Mesenchymal stem cell (in vitro differentiated cells and primary cell): Measurements from ENCODE around the gene PDE9A.

Source experiments
- DNase-seq: peaks from one replicate; pipeline ENCODE4 v3.0.0-alpha.2; 2013
- H2AFZ ChIP-seq: one replicate; pipeline ENCODE4 v1.6.1; 2013; ENCODE audit warnings: low read depth, mild to moderate bottlenecking, control low read depth, inconsistent platforms, low read length, moderate library complexity
- H2AK5ac ChIP-seq: 2 replicates; pipeline ENCODE4 v1.6.1; 2013; ENCODE audit warnings: low read length, moderate library complexity, mild to moderate bottlenecking, inconsistent platforms; ENCODE audit not compliant: severe bottlenecking
- H2BK120ac ChIP-seq: one replicate; pipeline ENCODE4 v1.6.1; 2013; ENCODE audit warnings: low read depth, mild to moderate bottlenecking, inconsistent platforms, low read length, moderate library complexity
- H2BK12ac ChIP-seq, 2 experiments: one replicate each; pipeline ENCODE4 v1.6.1; 2013; ENCODE audit warnings: inconsistent platforms in 2 of 2, low read length in 2 of 2, mild to moderate bottlenecking in 2 of 2, moderate library complexity in 2 of 2, control low read depth in 1 of 2
- H2BK15ac ChIP-seq: one replicate; pipeline ENCODE4 v1.6.1; 2013; ENCODE audit warnings: mild to moderate bottlenecking, low read depth, inconsistent platforms; ENCODE audit not compliant: poor library complexity, severe bottlenecking
- H2BK5ac ChIP-seq: 2 replicates; pipeline ENCODE4 v1.6.1; 2013; ENCODE audit warnings: low read depth, mild to moderate bottlenecking, low read length, control low read depth, inconsistent platforms; ENCODE audit not compliant: poor library complexity, severe bottlenecking
- H3K14ac ChIP-seq, 2 experiments: one replicate each; pipeline ENCODE4 v1.6.1; 2013; ENCODE audit warnings: inconsistent platforms in 2 of 2, low read length in 2 of 2, control low read depth in 1 of 2, mild to moderate bottlenecking in 1 of 2, moderate library complexity in 1 of 2
- H3K18ac ChIP-seq, 2 experiments: one replicate each; pipeline ENCODE4 v1.6.1; 2013; ENCODE audit warnings: inconsistent platforms in 2 of 2, low read length in 2 of 2, control low read depth in 1 of 2, low read depth in 1 of 2, mild to moderate bottlenecking in 1 of 2
- H3K23ac ChIP-seq, 2 experiments: one replicate each; pipeline ENCODE4 v1.6.1; 2013; ENCODE audit warnings: inconsistent platforms in 2 of 2, low read length in 2 of 2, mild to moderate bottlenecking in 2 of 2, moderate library complexity in 2 of 2, control low read depth in 1 of 2
- H3K27ac ChIP-seq: 2 replicates; pipeline ENCODE4 v1.5.1; 2013; ENCODE audit warnings: mild to moderate bottlenecking, moderate library complexity, low read length, control low read depth, inconsistent platforms; ENCODE audit not compliant: poor library complexity, severe bottlenecking
- H3K27me3 ChIP-seq, 2 experiments: 2 replicates each; pipeline versions ENCODE4 v1.6.1 to v1.7.0; 2013; ENCODE audit warnings: low read length in 2 of 2, mild to moderate bottlenecking in 2 of 2, moderate library complexity in 2 of 2, control low read depth in 1 of 2, inconsistent platforms in 1 of 2; ENCODE audit not compliant: control insufficient read depth in 1 of 2, insufficient read depth in 1 of 2
- H3K36me3 ChIP-seq, 2 experiments: 2 replicates each; pipeline versions ENCODE4 v1.6.1 to v1.7.0; 2013; ENCODE audit warnings: low read length in 2 of 2, control low read depth in 1 of 2, inconsistent platforms in 1 of 2, low read depth in 1 of 2, mild to moderate bottlenecking in 1 of 2; ENCODE audit not compliant: insufficient read depth in 2 of 2, control insufficient read depth in 1 of 2
- H3K4ac ChIP-seq, 2 experiments: one replicate each; pipeline ENCODE4 v1.6.1; 2013; ENCODE audit warnings: inconsistent platforms in 2 of 2, low read length in 2 of 2, mild to moderate bottlenecking in 2 of 2, moderate library complexity in 2 of 2, control low read depth in 1 of 2, low read depth in 1 of 2
- H3K4me1 ChIP-seq: 2 replicates; pipeline ENCODE4 v1.6.1; 2013; ENCODE audit warnings: low read depth, low read length, control low read depth; ENCODE audit not compliant: control insufficient read depth, insufficient read depth
- H3K4me2 ChIP-seq: 2 replicates; pipeline ENCODE4 v1.6.1; 2013; ENCODE audit warnings: low read length, mild to moderate bottlenecking, inconsistent platforms; ENCODE audit not compliant: poor library complexity, severe bottlenecking
- H3K4me3 ChIP-seq, 2 experiments: 2 replicates each; pipeline versions ENCODE4 v1.5.1 to v1.7.0; 2013; ENCODE audit warnings: low read length in 2 of 2, mild to moderate bottlenecking in 2 of 2, control low read depth in 1 of 2, low read depth in 1 of 2; ENCODE audit not compliant: insufficient read depth in 1 of 2
- H3K79me1 ChIP-seq: replicated peaks from 2 replicates; pipeline ENCODE4 v1.6.1; 2013; ENCODE audit warnings: mild to moderate bottlenecking, control low read depth, low read length, inconsistent platforms; ENCODE audit not compliant: poor library complexity, severe bottlenecking
- H3K9ac ChIP-seq: 2 replicates; pipeline ENCODE4 v1.7.0; 2013; ENCODE audit warnings: mild to moderate bottlenecking, low read length, moderate library complexity
- H3K9me3 ChIP-seq: 2 replicates; pipeline ENCODE4 v1.7.0; 2013; ENCODE audit warnings: mild to moderate bottlenecking, low read length; ENCODE audit not compliant: control insufficient read depth
- H4K8ac ChIP-seq: one replicate; pipeline ENCODE4 v1.6.1; 2013; ENCODE audit warnings: inconsistent platforms, mild to moderate bottlenecking, low read length, moderate library complexity
- H4K91ac ChIP-seq: one replicate; pipeline ENCODE4 v1.6.1; 2013; ENCODE audit warnings: mild to moderate bottlenecking, low read length, inconsistent platforms
- WGBS: methylation state at CpG from one replicate; pipeline ENCODE4 v1.1.7; 2013; ENCODE audit warnings: mixed read lengths; 5-methylcytosine and 5-hydroxymethylcytosine counted together

PDE9A gene

DNA sequence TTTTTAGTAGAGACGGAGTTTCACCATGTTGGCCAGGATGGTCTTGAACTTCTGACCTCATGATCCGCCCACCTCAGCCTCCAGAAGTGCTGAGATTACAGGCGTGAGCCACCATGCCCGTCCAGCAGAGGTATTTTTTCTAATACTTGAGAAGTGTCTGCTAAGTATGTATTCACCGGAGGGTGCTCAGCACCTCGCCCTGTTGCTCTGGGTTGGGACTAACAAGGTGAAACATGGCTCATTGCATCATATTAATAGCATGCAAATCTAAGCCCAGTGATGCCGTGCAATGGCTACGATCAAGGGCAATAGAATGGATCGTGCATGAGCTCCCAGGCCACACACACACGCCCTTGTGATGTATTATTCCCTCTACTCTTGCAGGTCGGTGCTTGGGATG lies 68.7 kb downstream of the PDE9A start:
- Histone ChIP-seq H2AK5ac (no peak overlapping the region), H3K4me2 (no peak overlapping the region), H3K18ac (peak overlapping the region; percentile 5 to 52), H2BK12ac (peak overlapping the region; percentile 26 to 81), H2BK15ac (peak overlapping the region; percentile 93), H3K14ac (peak overlapping the region in 1 of 2 experiments; percentile 14), H3K4me1 (peaks cover 17% of the 10 kb centered on the region), H2AFZ (no peak overlapping the region), H4K91ac (peak overlapping the region; percentile 82), H3K9me3 (no peaks in the 10 kb centered on the region), H3K9ac (no peak overlapping the region), H3K36me3 (no peaks in the 10 kb centered on the region), H3K4ac (peak overlapping the region in 1 of 2 experiments; percentile 52), H3K27me3 (no peaks in the 10 kb centered on the region), H3K27ac (no peak overlapping the region), H3K4me3 (no peak overlapping the region), H3K79me1 (no peaks in the 10 kb centered on the region), H4K8ac (peak overlapping the region; percentile 92), H2BK120ac (no peak overlapping the region), H2BK5ac (no peak overlapping the region), H3K23ac (no peak overlapping the region)
- 91% methylated on average over 11 of the region's 11 CpGs for WGBS
- no peak for DNase-seq

DNA sequence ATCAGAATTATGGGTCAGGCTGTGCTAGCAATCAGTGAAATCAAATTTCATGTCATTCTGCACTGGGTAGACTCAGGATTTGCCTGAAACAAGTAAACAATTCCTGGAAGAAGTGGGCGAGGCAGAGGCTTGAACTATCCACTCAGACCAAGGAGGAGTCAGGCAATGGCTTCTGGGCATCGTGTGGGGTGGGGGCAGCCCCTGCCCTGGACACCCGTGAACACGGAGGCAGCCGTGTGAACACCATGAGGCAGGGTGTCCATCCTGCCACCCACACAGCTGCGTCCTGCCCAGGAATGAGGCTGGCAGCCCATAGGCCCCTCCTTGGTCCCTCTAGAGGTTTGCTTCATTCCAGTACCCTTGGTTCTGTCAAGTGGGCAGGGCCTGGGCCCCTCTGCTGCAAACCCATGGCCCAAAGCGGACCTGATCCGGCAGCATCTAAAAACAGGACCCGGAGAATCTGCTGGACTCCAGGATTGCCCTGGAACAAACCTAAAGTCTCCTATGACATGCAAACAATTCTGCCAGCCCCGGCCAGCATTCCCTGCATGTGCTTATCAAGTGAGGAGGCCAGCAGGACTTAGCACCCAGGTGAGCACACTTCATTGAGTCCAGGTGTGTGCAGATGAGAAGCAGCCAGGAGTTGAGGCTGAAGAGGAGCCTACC lies 69.5 kb downstream of the PDE9A start:
- Histone ChIP-seq H2BK120ac (peak overlapping the region; percentile 88), H3K14ac (peak overlapping the region in 1 of 2 experiments; percentile 82), H3K27me3 (no peaks in the 10 kb centered on the region), H3K79me1 (no peaks in the 10 kb centered on the region), H3K18ac (peak overlapping the region; percentile 81 to 96), H2BK12ac (peak overlapping the region; percentile 65 to 99), H4K8ac (peak overlapping the region; percentile 80), H3K9me3 (no peaks in the 10 kb centered on the region), H3K4ac (peak overlapping the region; percentile 75 to 87), H3K36me3 (no peaks in the 10 kb centered on the region), H3K23ac (peak overlapping the region in 1 of 2 experiments; percentile 36), H2BK15ac (no peak overlapping the region), H3K4me2 (no peak overlapping the region), H2AFZ (no peak overlapping the region), H3K4me3 (no peak overlapping the region), H4K91ac (peak overlapping the region; percentile 99), H3K4me1 (peaks cover 17% of the 10 kb centered on the region), H2AK5ac (peak overlapping the region; percentile 64), H3K9ac (no peak overlapping the region), H2BK5ac (no peak overlapping the region), H3K27ac (no peak overlapping the region)
- DNase-seq = no peak
- WGBS = 83% methylated on average over 10 of the region's 10 CpGs

DNA sequence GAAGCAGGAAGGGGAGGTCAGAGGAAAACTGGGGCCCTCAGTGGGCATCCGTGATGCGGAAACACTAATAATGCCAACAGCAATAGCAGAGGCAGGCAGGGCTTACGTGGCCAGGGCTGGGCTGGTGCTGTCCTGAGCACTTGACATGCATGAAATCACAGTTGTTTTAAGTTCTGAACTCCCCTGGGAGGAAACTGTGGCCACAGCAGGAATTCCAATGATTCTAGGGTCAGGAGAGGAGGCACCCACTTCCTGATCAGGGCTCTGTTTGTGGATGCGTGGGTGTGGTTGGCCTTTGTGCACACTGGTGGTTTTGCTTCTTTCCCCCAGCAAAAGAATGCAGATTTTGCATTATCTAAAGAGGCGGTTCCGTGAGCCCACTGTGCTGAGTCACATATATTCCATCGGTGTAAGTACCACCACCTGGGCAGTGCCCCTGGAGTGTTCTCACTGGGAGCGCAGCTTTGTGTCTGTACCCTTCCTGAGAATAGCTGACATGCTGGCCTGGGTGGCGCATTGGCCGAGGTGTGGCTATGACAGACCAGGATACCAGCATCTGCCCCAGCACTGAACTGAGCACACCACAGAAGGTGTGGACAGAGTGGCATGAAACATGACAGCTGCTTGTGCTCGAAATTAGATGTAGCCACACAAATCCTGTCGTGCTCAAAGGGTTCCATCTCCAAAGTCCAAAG lies 71.0 kb downstream of the PDE9A start:
- peak overlapping the region; percentile 84 to 99 for H2BK12ac ChIP-seq
- peak overlapping the region; percentile 92 for H4K8ac ChIP-seq
- peak overlapping the region; percentile 66 for H2BK15ac ChIP-seq
- H4K91ac ChIP-seq = peak overlapping the region; percentile 96
- WGBS = 6% methylated on average over 12 of the region's 12 CpGs
- H3K36me3 ChIP-seq = no peaks in the 10 kb centered on the region
- H3K14ac ChIP-seq = no peak overlapping the region
- no peak overlapping the region for H3K4me3 ChIP-seq
- H3K79me1 ChIP-seq = no peaks in the 10 kb centered on the region
- no peak overlapping the region for H2BK5ac ChIP-seq
- no peak overlapping the region for H2AFZ ChIP-seq
- no peak overlapping the region for H3K9ac ChIP-seq
- no peak overlapping the region for H3K23ac ChIP-seq
- peak overlapping the region; percentile 16 to 83 for H3K4ac ChIP-seq
- peak overlapping the region; percentile 53 for H3K4me2 ChIP-seq
- peak overlapping the region; percentile 45 for H3K27ac ChIP-seq
- H3K4me1 ChIP-seq = peaks cover 17% of the 10 kb centered on the region
- peak overlapping the region; percentile 91 for H2BK120ac ChIP-seq
- H3K9me3 ChIP-seq = no peaks in the 10 kb centered on the region
- H2AK5ac ChIP-seq = peak overlapping the region; percentile 20
- H3K18ac ChIP-seq = peak overlapping the region; percentile 81 to 92
- peak; percentile 95 for DNase-seq
- no peaks in the 10 kb centered on the region for H3K27me3 ChIP-seq

DNA sequence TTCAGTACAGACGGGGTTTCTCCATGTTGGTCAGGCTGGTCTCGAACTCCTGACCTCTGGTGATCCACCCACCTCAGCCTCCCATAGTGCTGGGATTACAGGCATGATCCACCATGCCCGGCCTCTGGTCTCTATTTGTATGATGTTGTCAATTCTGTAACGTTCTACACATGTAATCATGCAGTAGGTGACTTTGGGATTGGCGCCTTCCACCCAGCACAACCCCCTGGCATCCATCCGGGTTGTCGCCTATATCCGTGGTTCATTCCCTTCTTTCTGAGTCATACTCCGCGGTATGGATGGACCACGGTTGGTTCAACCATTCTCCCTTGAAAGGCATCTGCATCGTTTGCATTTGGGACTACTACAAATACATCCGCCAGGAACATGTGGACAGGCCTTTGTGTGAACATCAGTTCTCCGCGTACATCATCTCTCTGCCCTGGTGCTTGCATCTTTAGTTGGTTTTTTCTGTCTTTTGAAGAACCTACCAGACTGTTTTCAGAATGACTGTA lies 72.1 kb downstream of the PDE9A start:
- peak overlapping the region; percentile 65 to 87 for H2BK12ac ChIP-seq
- no peak overlapping the region for H3K4me3 ChIP-seq
- no peaks in the 10 kb centered on the region for H3K27me3 ChIP-seq
- H3K79me1 ChIP-seq = no peaks in the 10 kb centered on the region
- no peak overlapping the region for H2BK15ac ChIP-seq
- H3K27ac ChIP-seq = no peak overlapping the region
- H3K4me1 ChIP-seq = peaks cover 17% of the 10 kb centered on the region
- DNase-seq = no peak
- H2BK5ac ChIP-seq = no peak overlapping the region
- WGBS = 90% methylated on average over 15 of the region's 15 CpGs
- H4K91ac ChIP-seq = peak overlapping the region; percentile 3
- H2AFZ ChIP-seq = no peak overlapping the region
- H3K36me3 ChIP-seq = no peaks in the 10 kb centered on the region
- H4K8ac ChIP-seq = peak overlapping the region; percentile 14
- H2AK5ac ChIP-seq = peak overlapping the region; percentile 13
- no peak overlapping the region for H3K9ac ChIP-seq
- peak overlapping the region; percentile 91 for H2BK120ac ChIP-seq
- peak overlapping the region; percentile 1 to 24 for H3K4ac ChIP-seq
- H3K14ac ChIP-seq = peak overlapping the region in 1 of 2 experiments; percentile 29
- H3K23ac ChIP-seq = no peak overlapping the region
- H3K4me2 ChIP-seq = no peak overlapping the region
- peak overlapping the region; percentile 46 to 84 for H3K18ac ChIP-seq
- H3K9me3 ChIP-seq = no peaks in the 10 kb centered on the region
